ENCODE measurements around the gene KIAA1671.

KIAA1671 gene

DNA sequence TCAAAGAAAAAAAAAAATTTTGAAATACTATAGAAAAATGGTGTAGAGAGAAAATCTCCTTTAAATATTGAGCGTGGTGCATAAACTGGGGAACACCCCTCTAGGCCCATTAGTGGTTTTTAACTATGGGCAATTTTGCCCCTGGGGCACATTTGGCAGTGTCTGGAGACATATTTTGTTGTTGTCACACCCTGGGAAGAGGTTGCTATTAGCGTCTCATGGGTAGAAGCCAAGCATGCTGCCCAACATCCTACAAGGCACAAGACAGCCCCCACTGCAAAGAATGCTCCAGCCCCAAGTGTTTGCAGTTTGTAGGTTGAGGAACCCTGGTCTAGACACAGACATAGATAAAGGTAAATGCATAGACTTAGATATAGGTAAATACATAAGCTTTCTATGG is 92.6 kb downstream of the KIAA1671 start:
- no peak for TF ChIP-seq GATA2 (IDR thresholded peaks at IDR 0.05; ENCODE audit: low read depth, low read length)
- TF ChIP-seq GATA3 (IDR thresholded peaks at IDR 0.05; ENCODE audit: low read depth, low read length) = no peak

DNA sequence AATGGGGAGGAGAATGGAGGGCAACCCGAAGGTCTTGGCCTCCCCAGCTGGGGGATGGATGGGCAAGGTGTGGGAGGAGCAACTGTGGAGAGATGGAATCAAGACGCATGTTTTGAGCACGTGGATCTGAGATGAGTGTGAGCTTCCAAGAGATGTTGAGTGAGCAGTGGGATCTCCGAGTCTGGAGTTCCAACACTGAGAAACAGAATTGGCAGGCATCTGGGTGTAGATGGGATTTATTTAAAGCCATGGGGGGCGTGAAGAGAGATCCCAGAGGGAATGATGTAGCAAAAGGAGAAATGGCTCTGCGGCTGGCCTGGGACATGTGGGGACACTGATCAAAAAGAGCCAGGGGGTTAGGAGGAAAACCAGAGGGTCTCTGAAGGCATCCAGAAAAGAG is 95.6 kb downstream of the KIAA1671 start:
- TF ChIP-seq GATA3 (IDR thresholded peaks at IDR 0.05; ENCODE audit: low read depth, low read length) (no peak), GATA2 (IDR thresholded peaks at IDR 0.05; ENCODE audit: low read depth, low read length) (no peak)

DNA sequence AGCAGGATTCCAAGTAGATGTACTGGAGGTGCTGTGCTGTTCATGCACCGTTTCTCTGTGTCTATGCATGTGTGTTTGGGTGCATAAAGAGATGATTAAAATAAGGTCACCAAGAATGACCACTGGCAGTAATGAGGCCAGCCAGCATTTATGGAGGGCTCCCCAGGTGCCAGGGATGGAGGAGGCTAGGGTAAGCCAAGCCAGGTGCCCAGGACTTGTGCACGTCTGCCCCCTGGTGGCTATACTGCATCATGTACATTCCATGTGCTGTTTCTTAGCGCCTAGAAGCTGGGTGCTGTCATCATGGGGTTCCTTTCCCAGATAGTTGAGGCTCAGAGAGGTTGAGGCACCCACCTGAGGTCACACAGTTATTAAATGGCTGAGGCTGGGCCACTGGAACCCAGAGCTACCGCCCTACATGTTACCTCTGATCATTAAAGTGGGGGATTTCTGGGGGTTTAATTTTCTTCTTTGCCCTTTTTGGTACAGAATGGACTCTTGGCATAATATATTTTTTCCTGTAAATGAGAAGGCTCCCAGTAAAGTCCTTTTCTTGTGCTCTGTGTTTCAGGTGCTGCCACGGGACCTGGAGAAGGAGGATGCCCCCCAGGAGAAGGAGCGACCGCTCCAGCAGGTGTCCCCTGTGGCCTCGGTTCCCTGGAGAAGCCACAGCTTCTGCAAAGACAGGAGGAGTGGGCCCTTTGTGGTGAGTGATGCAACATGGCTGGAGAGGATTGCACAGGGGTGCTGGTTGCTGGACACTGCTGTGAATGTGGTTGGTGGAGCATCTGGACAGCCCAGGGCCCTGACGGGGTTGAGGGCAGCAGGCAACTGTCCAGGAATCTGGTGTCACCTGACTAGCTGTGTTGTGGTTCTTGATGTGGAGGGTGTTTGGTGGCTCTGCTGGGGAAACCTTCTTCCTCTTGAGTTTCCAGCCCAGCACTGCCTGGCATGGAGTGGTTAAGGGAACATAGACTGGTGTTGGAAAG is 96.4 kb downstream of the KIAA1671 start:
- TF ChIP-seq GATA2 (IDR thresholded peaks at IDR 0.05; ENCODE audit: low read depth, low read length) = no peak
- no peak for TF ChIP-seq GATA3 (IDR thresholded peaks at IDR 0.05; ENCODE audit: low read depth, low read length)

DNA sequence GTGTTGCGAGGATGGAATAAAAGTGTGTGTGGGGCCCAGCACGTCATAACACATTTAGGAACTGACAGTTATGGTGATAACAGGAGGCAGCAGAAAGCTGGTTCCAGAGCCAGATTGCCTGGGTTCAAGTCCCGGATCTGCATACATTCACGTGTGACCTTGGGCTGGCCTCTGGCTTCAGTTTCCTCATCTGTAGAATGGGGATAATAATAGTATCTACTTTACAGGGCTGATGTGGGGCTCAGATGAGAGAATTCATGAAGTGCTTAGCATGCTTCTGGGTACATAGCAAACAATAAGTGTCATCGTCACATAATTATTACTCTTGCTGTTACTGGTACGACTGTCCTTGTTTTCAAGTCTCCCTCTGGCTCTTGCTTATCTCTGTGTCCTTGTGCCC is 97.3 kb downstream of the KIAA1671 start:
- TF ChIP-seq GATA2 (IDR thresholded peaks at IDR 0.05; ENCODE audit: low read depth, low read length) (no peak), GATA3 (IDR thresholded peaks at IDR 0.05; ENCODE audit: low read depth, low read length) (no peak)

DNA sequence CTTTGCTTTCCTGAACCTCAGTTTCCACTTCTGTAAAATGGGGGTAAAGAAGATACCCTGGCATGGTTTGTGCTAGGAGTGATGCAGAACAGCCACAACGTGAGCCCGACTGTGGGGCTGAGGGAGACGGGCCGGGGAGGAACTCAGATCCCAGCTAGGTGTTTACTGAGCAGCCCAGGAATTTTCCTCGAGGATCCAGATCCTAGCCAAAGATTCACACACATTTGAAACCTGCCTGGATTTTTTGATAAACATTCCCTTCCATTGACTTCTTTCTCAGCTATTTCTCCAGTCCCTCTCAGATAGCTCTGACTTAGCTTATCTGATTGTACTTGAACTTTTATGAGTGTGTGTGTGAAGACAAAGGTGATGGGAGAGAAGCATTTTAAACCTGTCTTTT is 98.0 kb downstream of the KIAA1671 start:
- TF ChIP-seq GATA2 (IDR thresholded peaks at IDR 0.05; ENCODE audit: low read depth, low read length) = no peak
- TF ChIP-seq GATA3 (IDR thresholded peaks at IDR 0.05; ENCODE audit: low read depth, low read length) = no peak

DNA sequence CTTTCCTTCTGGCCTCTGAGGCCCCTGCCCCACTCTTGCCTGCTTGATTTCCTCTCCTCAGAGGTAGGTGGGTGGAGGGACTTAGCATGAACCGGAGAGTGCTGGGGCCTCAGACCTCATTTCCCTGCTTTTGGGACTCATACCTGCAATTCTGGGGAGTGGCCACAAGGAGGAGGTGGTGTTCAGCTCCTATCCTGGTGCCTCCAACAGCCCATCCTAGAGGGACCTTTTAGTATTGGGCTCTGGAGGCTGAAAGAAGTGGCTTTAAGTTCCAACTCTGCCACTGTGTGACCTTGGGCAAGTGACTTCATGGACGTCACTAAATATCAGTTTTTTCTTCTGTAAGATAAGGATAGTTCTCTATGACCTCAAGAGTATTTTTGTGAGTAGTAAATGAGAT is 98.6 kb downstream of the KIAA1671 start:
- TF ChIP-seq GATA3 (IDR thresholded peaks at IDR 0.05; ENCODE audit: low read depth, low read length) = no peak
- TF ChIP-seq GATA2 (IDR thresholded peaks at IDR 0.05; ENCODE audit: low read depth, low read length) = no peak

DNA sequence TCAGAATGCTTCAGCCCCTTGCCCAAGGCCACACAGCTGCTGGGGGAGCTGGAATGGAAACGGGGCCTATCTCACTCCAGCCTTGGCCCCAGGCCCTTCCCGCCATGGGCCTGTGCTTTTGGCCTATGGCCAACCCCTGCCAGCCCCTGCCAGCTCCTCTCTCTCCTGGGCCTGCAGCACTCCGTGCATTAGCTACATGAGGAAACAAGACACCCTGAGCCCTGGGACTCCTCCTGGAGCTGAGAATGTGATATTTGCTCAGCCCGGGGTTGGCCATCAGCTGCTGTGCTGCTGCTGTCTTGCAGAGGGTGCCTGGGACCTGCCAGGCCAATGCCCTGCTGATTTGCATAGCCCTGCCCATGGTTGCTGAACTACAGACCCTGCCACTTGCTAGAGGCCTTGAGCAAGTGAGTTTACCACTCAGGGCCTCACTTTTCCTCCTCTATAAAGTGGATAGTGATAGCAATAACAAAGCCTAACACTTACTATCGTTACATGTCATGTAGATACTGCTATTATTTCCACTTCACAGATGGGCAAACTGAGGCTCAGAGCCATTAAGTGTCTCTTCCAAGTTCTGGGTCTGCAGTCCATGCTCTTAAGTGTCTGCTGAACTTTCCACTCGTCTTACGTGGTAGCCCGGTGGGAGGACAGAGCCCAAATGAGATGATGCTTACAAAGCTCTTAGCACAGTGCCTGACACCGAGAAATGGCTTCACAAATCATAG is 99.6 kb downstream of the KIAA1671 start:
- no peak for TF ChIP-seq GATA3 (IDR thresholded peaks at IDR 0.05; ENCODE audit: low read depth, low read length)
- TF ChIP-seq GATA2 (IDR thresholded peaks at IDR 0.05; ENCODE audit: low read depth, low read length) = peak; percentile 55; the same call in 1 of the 2 replicates

DNA sequence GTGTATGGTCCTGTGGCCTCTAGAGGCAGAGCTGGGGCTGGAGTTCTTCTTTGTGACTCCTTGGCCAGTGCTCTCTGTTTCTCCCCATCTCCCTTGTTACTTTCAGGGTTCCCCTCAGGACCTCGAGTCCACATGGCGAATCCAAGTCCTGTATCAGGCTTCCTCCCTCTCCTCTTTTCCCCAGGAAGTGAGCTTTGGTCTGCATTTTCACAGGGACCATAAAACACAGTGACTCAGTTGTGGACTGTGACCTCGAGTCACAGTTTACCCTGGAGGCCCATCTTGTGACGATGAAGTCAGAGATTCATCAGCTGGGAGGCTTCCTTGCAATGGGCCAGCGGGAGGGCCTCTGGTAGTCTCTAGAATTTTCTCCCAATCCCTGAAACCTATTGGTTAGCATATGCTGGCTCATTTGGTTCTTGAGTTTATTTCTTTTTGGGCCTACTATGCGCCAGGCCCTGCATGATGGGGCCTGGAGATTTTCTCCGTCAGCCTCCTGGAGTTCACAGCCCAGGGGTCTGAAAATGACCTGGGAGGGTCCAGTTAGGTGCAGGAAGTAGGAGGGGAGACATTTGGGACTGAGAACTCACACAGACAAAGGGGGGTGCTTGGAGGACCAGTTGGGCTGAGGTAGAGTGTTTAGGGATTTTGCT is 100.8 kb downstream of the KIAA1671 start:
- TF ChIP-seq GATA2 (IDR thresholded peaks at IDR 0.05; ENCODE audit: low read depth, low read length) (no peak), GATA3 (IDR thresholded peaks at IDR 0.05; ENCODE audit: low read depth, low read length) (no peak)

DNA sequence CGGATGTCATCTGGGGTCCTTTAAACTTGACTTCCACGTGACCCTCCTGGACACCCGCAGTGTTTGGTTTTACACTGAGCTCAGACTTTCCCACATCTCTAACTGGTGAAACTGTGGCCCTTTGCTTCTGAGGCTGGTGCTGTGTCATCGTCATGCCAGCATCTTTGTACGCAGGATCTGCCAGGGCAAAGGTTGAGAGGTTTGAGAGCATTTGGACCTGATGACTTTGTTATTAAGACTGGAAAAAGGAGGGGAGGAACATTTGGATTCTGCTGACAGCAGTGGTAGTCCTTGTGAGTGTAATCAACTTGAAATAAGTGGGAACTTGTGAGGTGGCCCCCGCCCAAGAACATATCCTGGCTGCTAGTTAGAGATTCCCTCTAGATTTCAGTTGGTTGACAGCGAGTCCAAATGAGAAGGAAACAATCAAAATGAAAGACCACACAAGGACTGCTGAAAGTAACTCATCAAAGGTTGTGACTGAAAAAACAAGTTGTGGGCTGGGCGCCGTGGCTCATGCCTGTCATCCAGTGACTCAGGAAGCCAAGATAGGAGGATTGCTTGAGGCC is 102.5 kb downstream of the KIAA1671 start:
- TF ChIP-seq GATA2 (IDR thresholded peaks at IDR 0.05; ENCODE audit: low read depth, low read length) (no peak), GATA3 (IDR thresholded peaks at IDR 0.05; ENCODE audit: low read depth, low read length) (no peak)

DNA sequence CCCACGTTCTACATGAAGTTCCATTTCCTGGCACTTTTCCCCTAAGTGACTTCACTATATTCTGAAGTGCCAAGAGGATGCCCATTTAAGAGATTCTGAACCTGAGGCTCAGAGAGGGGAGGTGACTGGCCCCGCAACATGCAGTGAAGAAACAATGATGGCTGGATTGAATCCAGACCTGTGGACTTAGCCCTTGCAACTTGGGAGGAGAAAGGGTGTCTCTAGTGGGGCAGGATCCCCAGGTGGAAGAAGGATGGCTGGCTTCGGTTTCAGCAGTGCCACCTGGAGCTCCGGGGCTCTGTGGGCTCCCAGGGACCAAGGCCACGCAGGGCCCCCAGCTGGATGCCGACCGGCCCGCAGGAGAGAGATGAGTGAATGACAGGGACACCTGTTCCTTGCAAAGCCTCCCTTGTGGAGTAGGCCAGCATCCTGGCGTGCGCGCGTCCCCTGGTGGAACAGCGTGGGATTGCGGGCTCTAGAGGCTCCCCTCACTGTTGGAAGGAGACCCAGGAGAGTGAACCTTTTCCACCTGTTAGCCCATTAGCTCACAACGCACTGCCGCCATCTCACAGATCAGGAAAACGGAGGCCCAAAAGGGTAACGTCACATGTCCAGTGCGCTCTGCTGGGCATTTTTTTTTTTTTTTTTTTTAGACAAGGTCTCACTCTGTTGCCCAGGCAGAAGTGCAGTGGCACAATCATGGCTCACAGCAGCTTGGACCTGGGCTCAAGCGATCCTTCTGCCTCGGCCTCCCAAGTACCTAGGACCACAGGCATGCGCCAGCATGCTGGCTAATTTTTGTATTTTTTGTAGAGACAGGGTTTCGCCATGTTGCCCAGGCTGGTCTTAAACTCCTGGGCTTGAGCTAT is 104.7 kb downstream of the KIAA1671 start:
- TF ChIP-seq GATA2 (IDR thresholded peaks at IDR 0.05; ENCODE audit: low read depth, low read length) (no peak), GATA3 (IDR thresholded peaks at IDR 0.05; ENCODE audit: low read depth, low read length) (no peak)

DNA sequence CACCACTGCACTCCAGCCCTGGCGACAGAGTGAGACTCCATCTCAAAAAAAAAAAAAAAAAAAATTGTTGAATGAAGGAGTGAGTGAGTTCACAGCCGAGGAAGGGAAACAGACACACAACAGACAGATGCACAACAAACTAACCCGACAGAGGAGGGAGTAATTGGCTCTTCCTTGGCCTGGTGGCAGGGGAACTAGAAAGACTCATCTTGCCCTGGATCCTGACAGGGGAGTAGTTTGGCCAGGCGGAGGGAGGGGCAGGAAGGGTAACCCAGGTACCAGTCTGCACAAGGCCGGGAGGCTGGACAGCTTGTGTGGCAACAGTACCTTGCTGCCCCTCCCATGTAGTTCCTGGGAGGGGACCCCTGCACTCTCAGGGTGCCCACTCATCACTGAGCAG is 106.9 kb downstream of the KIAA1671 start:
- TF ChIP-seq GATA3 (IDR thresholded peaks at IDR 0.05; ENCODE audit: low read depth, low read length) (no peak), GATA2 (IDR thresholded peaks at IDR 0.05; ENCODE audit: low read depth, low read length) (no peak)

DNA sequence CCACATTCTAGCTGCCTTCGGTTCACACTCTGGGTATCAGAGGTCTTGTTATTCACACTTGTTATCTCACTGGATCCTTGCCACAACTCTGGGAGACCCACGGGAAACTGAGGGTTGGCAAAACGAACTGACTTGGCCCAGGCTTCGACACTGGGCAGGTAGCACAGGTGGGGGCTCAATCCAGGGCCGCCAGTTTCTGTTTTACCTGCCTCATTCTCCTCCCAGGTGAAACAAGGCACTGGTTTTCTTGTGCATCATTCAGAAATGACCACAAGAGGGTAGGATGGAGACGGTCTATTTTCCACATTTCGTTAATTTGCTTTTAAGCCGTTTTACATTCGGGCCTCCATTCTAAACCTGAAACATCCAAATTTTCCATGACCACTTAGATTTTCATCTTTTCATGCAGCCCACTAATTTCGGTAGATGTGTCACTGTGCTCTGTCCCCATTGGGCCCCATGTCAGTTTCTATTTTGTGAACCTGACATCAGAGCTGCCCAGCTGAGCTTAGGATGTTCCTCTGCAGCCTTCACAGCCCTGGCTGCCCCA is 108.1 kb downstream of the KIAA1671 start:
- no peak for TF ChIP-seq GATA2 (IDR thresholded peaks at IDR 0.05; ENCODE audit: low read depth, low read length)
- TF ChIP-seq GATA3 (IDR thresholded peaks at IDR 0.05; ENCODE audit: low read depth, low read length) = no peak

DNA sequence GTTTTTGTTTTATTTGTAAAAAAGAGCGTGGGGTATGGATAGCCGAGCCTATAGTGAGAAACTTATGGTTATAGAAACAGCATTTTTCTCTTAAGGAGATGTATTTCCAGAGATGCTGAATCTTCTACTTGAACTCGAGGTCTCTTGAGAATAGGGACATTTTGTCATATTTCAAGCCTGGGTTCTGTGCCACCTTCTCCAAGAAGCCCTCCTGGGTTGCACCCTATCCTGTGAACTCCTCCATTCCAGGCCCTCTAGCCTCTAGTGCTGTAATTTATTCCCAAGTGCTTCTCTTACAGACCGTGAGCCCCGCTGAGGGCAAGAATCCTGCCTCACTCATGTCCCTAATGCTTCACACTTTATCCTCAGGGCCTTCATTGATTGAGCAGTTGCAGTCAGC is 108.6 kb downstream of the KIAA1671 start:
- TF ChIP-seq GATA3 (IDR thresholded peaks at IDR 0.05; ENCODE audit: low read depth, low read length) (no peak), GATA2 (IDR thresholded peaks at IDR 0.05; ENCODE audit: low read depth, low read length) (no peak)
